Measurements from ENCODE around the gene FAM53A.

GRCh38 chr4:1604706-1605205 is 79.4 kb downstream of the FAM53A start:
- TF ChIP-seq, protein P1, sequence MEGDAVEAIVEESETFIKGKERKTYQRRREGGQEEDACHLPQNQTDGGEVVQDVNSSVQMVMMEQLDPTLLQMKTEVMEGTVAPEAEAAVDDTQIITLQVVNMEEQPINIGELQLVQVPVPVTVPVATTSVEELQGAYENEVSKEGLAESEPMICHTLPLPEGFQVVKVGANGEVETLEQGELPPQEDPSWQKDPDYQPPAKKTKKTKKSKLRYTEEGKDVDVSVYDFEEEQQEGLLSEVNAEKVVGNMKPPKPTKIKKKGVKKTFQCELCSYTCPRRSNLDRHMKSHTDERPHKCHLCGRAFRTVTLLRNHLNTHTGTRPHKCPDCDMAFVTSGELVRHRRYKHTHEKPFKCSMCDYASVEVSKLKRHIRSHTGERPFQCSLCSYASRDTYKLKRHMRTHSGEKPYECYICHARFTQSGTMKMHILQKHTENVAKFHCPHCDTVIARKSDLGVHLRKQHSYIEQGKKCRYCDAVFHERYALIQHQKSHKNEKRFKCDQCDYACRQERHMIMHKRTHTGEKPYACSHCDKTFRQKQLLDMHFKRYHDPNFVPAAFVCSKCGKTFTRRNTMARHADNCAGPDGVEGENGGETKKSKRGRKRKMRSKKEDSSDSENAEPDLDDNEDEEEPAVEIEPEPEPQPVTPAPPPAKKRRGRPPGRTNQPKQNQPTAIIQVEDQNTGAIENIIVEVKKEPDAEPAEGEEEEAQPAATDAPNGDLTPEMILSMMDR (conservative IDR thresholded peaks at IDR 0.05; ENCODE audit: low read depth, low read length): no peak
- TF ChIP-seq MAFK (IDR thresholded peaks at IDR 0.05; ENCODE audit: low read depth, low read length) (no peak), CHD1 (IDR thresholded peaks at IDR 0.05; ENCODE audit: low read depth, low read length) (no peak), POLR2A (IDR thresholded peaks at IDR 0.05; ENCODE audit: low read depth, low read length) (no peak)
